Measurements from ENCODE around the gene ELAC1. TPM values are rescaled to one million over a fixed set of nuclear protein-coding genes. Genes with fewer than 3 reads are reported as not detected.

ELAC1 gene
- total RNA-seq, 2 donors from 2014 or later: 9.6 to 10.2 TPM

GRCh38 chr18:51006061-51006818, 38.4 kb downstream of the ELAC1 start:
- ATAC-seq (no peak), DNase-seq (no peak)
- Histone ChIP-seq H3K36me3 (replicated peaks in 1 of 2; ENCODE audit: insufficient read depth in 1 of 2, low read depth in 2 of 2) (no peaks in the 10 kb centered on the region), H3K27ac (no peak overlapping the region), H3K27me3 (no peaks in the 10 kb centered on the region), H3K9me3 (no peaks in the 10 kb centered on the region), H3K4me3 (no peak overlapping the region), H3K4me1 (peaks cover 6% of the 10 kb centered on the region)
- WGBS, 2 donors: 76 to 77% methylated on average over 5 of the region's 5 CpGs
- intact Hi-C loops (cut with DNase I): no loop called here
- TF ChIP-seq CTCF (IDR thresholded peaks at IDR 0.05): no peak
- TF ChIP-seq POLR2A (IDR thresholded peaks at IDR 0.05): no peak

- no peak for DNase-seq
- H3K27me3 ChIP-seq: no peaks in the 10 kb centered on the region
- H3K36me3 ChIP-seq (replicated peaks in 1 of 2; ENCODE audit: insufficient read depth in 1 of 2, low read depth in 2 of 2): no peaks in the 10 kb centered on the region
- ATAC-seq: no peak
- intact Hi-C loops (cut with DNase I): no loop called here
- 34 to 39% methylated on average over 9 to 11 of the region's 13 CpGs for WGBS, 2 donors
- TF ChIP-seq POLR2A (IDR thresholded peaks at IDR 0.05) (no peak), CTCF (IDR thresholded peaks at IDR 0.05) (no peak)
- no peak overlapping the region for H3K4me3 ChIP-seq
- no peak overlapping the region for H3K27ac ChIP-seq
- H3K4me1 ChIP-seq: peaks cover 6% of the 10 kb centered on the region
- H3K9me3 ChIP-seq: no peaks in the 10 kb centered on the region
Measured at GRCh38 chr18:51006948-51007789, 39.3 kb downstream of the ELAC1 start.

GRCh38 chr18:51007790-51008139, 39.9 kb downstream of the ELAC1 start:
- no peaks in the 10 kb centered on the region for H3K36me3 ChIP-seq (replicated peaks in 1 of 2; ENCODE audit: insufficient read depth in 1 of 2, low read depth in 2 of 2)

GRCh38 chr18:51009072-51009471, 41.2 kb downstream of the ELAC1 start:
- intact Hi-C loops (cut with DNase I): no loop called here
- no peak overlapping the region for H3K4me3 ChIP-seq
- no peaks in the 10 kb centered on the region for H3K9me3 ChIP-seq
- peaks cover 6% of the 10 kb centered on the region for H3K4me1 ChIP-seq
- no peak overlapping the region for H3K27ac ChIP-seq
- no peaks in the 10 kb centered on the region for H3K36me3 ChIP-seq (replicated peaks in 1 of 2; ENCODE audit: insufficient read depth in 1 of 2, low read depth in 2 of 2)
- no peaks in the 10 kb centered on the region for H3K27me3 ChIP-seq
- no peak for DNase-seq
- ATAC-seq: peak; percentile 15
- TF ChIP-seq CTCF (IDR thresholded peaks at IDR 0.05) (no peak), POLR2A (IDR thresholded peaks at IDR 0.05) (no peak)

More at GRCh38 chr18:51007790-51008139, 39.9 kb downstream of the ELAC1 start:
- TF ChIP-seq CTCF (IDR thresholded peaks at IDR 0.05) (no peak), POLR2A (IDR thresholded peaks at IDR 0.05) (no peak)
- Histone ChIP-seq H3K27me3 (no peaks in the 10 kb centered on the region), H3K4me3 (no peak overlapping the region), H3K9me3 (no peaks in the 10 kb centered on the region), H3K4me1 (peaks cover 6% of the 10 kb centered on the region), H3K27ac (no peak overlapping the region)
- no peak for DNase-seq
- 100% methylated on average over 1 of the region's 1 CpG for WGBS, 2 donors
- no peak for ATAC-seq
- intact Hi-C loops (cut with DNase I): no loop called here

Measured in body of pancreas (tissue), 4 donors.